Lower leg skin (tissue), 4 donors: ENCODE data around the gene USP7. TPM values are rescaled to one million over a fixed set of nuclear protein-coding genes. Genes with fewer than 3 reads are reported as not detected.
A peak's percentile ranks its signal among the peaks of the same experiment; 100 is the strongest.
"Not testable (repeated sequence)": the region's sequence is repeated elsewhere in the genome, so short reads cannot be mapped to it uniquely, and the experiment has no call there.

ENCODE experiments used
- DNase-seq, 2 donors: peaks; one replicate each; pipeline ENCODE4 v3.0.0-alpha.2; 2019; ENCODE audit warnings: low spot score in 2 of 2
- H3K4me3 ChIP-seq: fragments of 200-600 bp; sonication (generic); 2 replicates; pipeline ENCODE4 v1.5.1; 2017; ENCODE audit warnings: mild to moderate bottlenecking, low read depth; ENCODE audit not compliant: poor library complexity, severe bottlenecking
- POLR2A ChIP-seq, 2 donors: fragments of 450-650 bp; IDR thresholded peaks; one replicate each; pipeline ENCODE4 v1.6.1; 2016 to 2017; ENCODE audit warnings: antibody characterized with exemption in 2 of 2, mild to moderate bottlenecking in 1 of 2, moderate library complexity in 1 of 2
- WGBS, 2 donors: methylation state at CpG; one replicate each; pipeline ENCODE4 v1.1.5; 2018; 5-methylcytosine and 5-hydroxymethylcytosine counted together
- intact Hi-C: fragments of 100-400 bp; cut with DNase I; formaldehyde crosslinking; loops from one replicate; pipeline ENCODE4 v1.15.0; 2023; ENCODE audit warnings: low total_unique reads
- total RNA-seq, 4 donors: library from RNA; depleted of rRNA; stranded (reverse); fragments of >200 nt; gene quantifications; one replicate each; pipeline ENCODE4 v1.1.0, GENCODE V29; 2016
- TF ChIP-seq, protein P1 (sequence below), 3 donors: fragments of 450-650 bp; IDR thresholded peaks; one replicate each; pipeline ENCODE4 v1.5.1; 2016; ENCODE audit warnings: antibody characterized with exemption in 3 of 3, mild to moderate bottlenecking in 3 of 3, moderate library complexity in 2 of 3

Gene USP7
- total RNA-seq, 4 donors from 2014 or later = 80.3 to 105 (median 91.8) TPM

DNA sequence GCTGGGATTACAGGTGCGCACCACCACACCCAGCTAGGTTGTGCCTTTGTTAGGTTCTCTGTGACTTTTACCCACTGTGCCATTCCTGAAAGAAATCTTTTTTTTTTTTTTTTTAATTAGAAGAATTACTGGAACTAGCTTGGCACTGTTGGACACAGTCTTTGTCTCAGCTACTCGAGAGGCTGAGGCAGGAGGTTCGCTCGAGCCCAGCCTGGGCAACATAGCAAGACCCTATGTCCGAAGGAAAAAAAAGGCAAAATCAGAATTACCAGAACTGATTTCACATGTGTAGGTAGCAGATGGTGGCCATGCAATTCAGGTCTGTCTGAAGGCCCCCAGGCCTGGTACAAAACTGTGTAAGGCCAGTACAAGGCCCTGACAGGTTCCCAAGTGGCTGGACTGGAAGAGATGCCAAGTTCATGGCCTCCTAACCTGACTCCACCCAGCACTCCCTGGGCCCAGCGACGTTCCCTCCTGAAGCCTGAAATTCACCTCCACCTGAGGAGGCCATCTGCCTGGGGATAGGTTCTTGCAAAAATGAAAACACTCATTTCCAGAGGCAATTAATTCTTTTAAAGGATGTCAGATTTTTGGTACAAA lies 117.9 kb downstream of the USP7 start:
- no peak overlapping the region for H3K4me3 ChIP-seq
- peak in 1 of 2 donors; percentile 31 for DNase-seq
- intact Hi-C loops = no loop called here
- 80 to 88% methylated on average over 7 of the region's 7 CpGs for WGBS, 2 donors
- no peak for TF ChIP-seq POLR2A (IDR thresholded peaks at IDR 0.05)
- TF ChIP-seq, protein P1, sequence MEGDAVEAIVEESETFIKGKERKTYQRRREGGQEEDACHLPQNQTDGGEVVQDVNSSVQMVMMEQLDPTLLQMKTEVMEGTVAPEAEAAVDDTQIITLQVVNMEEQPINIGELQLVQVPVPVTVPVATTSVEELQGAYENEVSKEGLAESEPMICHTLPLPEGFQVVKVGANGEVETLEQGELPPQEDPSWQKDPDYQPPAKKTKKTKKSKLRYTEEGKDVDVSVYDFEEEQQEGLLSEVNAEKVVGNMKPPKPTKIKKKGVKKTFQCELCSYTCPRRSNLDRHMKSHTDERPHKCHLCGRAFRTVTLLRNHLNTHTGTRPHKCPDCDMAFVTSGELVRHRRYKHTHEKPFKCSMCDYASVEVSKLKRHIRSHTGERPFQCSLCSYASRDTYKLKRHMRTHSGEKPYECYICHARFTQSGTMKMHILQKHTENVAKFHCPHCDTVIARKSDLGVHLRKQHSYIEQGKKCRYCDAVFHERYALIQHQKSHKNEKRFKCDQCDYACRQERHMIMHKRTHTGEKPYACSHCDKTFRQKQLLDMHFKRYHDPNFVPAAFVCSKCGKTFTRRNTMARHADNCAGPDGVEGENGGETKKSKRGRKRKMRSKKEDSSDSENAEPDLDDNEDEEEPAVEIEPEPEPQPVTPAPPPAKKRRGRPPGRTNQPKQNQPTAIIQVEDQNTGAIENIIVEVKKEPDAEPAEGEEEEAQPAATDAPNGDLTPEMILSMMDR (IDR thresholded peaks at IDR 0.05) = no peak

DNA sequence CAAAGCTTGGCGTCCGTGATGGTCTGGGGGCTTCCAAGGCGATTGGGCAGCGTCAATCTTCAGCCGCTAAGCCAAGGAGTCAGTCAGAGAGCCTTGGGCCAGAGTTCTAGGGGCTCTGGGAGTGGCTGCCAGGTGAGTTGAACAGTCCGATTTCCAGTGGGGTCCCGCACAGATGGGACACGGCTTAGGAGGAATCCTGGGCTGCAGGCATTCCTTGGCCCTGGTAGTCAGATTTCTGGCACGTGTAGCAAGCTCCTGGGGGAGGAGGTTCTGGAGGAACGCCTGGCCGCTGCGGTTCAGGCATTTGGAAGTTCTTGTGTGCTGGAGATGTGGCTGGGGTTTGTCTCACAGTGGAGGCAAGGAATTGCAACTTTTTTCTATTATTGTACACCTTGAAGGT lies 120.4 kb downstream of the USP7 start:
- H3K4me3 ChIP-seq, DNase-seq, intact Hi-C loops: not testable (repeated sequence)
- 70 to 95% methylated on average over 5 to 8 of the region's 12 CpGs for WGBS, 2 donors

Other genes with a start within 250 kb of the USP7 start
- gene TMEM186, start 166.3 kb downstream of the USP7 start, total RNA-seq = 10 to 100 TPM in 3 of 4 donors, 1 to 10 TPM in 1; 7.5 to 11.2 (median 10.8) TPM
- 10 to 100 TPM; 20.5 to 41.8 (median 26.8) TPM for gene PMM2, start 166.1 kb downstream of the USP7 start, total RNA-seq
- gene CARHSP1, start 94.9 kb downstream of the USP7 start, total RNA-seq = 10 to 100 TPM; 42.2 to 47.8 (median 44.2) TPM
- gene LITAFD, start 81.6 kb downstream of the USP7 start, total RNA-seq = not detected
- gene HAPSTR1, start 127.7 kb upstream of the USP7 start, total RNA-seq = 10 to 100 TPM; 39.1 to 53.1 (median 47.1) TPM